Measurements from ENCODE around the gene SLC30A3.
A peak's percentile ranks its signal among the peaks of the same experiment; 100 is the strongest.
"Not testable (repeated sequence)": the region's sequence is repeated elsewhere in the genome, so short reads cannot be mapped to it uniquely, and the experiment has no call there.

SLC30A3 gene

DNA sequence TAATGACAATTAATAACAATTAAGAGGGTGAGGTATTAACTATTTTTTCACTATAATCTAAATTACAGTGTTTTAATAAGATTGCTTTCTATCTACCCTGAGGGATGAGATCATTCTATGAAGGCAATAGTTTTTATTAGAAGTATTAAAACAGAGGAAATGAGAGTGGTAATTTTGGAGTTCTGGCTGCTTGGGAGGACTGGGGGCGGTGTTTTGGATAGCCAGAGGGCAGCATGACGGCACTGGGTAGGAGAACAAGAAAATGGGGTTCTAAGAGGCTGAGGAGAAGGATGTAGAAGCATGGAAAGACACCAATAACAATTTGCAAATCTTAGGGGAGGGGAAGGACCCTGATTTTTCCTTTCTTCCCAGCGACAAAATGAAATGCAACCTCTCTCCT lies 7.3 kb upstream of the SLC30A3 start:
- no peak for DNase-seq (ENCODE audit: low spot score)
- TF ChIP-seq CTCF (IDR thresholded peaks at IDR 0.05; ENCODE audit: borderline replicate concordance, control extremely low read depth, extremely low read depth, insufficient read depth, missing control alignments): no peak
- in situ Hi-C loops (cut with MboI; ENCODE audit: low sequenced_read_pairs, unreplicated experiment): no loop called here

DNA sequence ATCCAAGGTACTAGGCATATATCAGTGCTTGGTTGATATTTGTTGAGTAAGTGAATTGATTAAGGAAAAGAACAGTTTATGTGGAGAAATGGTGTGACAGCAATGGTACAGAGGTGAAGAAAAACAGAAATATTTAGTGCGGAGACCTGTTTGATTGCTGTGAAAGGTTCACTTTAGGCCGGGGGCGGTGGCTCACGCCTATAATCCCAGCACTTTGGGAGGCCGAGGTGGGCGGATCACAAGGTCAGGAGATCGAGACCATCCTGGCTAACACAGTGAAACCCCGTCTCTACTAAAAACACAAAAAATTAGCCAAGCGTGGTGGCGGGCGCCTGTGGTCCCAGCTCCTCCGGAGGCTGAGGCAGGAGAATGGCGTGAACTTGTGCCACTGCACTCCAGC lies 5.4 kb upstream of the SLC30A3 start:
- in situ Hi-C loops (cut with MboI; ENCODE audit: low sequenced_read_pairs, unreplicated experiment); DNase-seq (ENCODE audit: low spot score): not testable (repeated sequence)

DNA sequence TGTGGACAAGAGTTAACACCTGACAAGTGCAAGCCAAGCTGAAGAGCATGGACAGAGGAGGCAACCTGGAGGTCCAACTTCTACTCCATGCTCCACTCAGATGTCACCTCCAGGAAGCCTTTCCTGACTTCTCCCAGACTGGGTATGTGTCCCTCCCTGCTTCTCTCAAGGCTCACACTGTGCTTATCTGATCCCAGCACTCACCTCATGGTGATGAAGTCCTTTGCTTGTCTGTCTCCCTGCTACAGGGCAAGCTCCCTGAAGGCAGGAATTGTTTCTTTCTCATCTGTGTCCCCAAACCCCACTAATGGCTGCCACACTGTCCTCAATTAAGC lies 2.7 kb upstream of the SLC30A3 start:
- in situ Hi-C loops (cut with MboI; ENCODE audit: low sequenced_read_pairs, unreplicated experiment): no loop called here
- DNase-seq (ENCODE audit: low spot score): no peak
- no peak for TF ChIP-seq CTCF (IDR thresholded peaks at IDR 0.05; ENCODE audit: borderline replicate concordance, control extremely low read depth, extremely low read depth, insufficient read depth, missing control alignments)

GRCh38 chr2:27264753-27265535 lies 2.1 kb upstream of the SLC30A3 start:
- DNase-seq (ENCODE audit: low spot score): peak; percentile 82
- in situ Hi-C loops (cut with MboI; ENCODE audit: low sequenced_read_pairs, unreplicated experiment): no loop called here
- peak; percentile 73 for TF ChIP-seq CTCF (IDR thresholded peaks at IDR 0.05; ENCODE audit: borderline replicate concordance, control extremely low read depth, extremely low read depth, insufficient read depth, missing control alignments)

GRCh38 chr2:27264253-27264752 lies 1.5 kb upstream of the SLC30A3 start:
- TF ChIP-seq CTCF (IDR thresholded peaks at IDR 0.05; ENCODE audit: borderline replicate concordance, control extremely low read depth, extremely low read depth, insufficient read depth, missing control alignments): no peak
- in situ Hi-C loops (cut with MboI; ENCODE audit: low sequenced_read_pairs, unreplicated experiment): no loop called here
- DNase-seq (ENCODE audit: low spot score): no peak

- in situ Hi-C loops (cut with MboI; ENCODE audit: low sequenced_read_pairs, unreplicated experiment): no loop called here
- peak; percentile 59 for DNase-seq (ENCODE audit: low spot score)
- no peak for TF ChIP-seq CTCF (IDR thresholded peaks at IDR 0.05; ENCODE audit: borderline replicate concordance, control extremely low read depth, extremely low read depth, insufficient read depth, missing control alignments)
Observed at GRCh38 chr2:27263287-27264252, 723 bp upstream of the SLC30A3 start.

GRCh38 chr2:27261926-27262298 lies 935 bp downstream of the SLC30A3 start:
- DNase-seq (ENCODE audit: low spot score): peak; percentile 34
- in situ Hi-C loops (cut with MboI; ENCODE audit: low sequenced_read_pairs, unreplicated experiment): no loop called here
- no peak for TF ChIP-seq CTCF (IDR thresholded peaks at IDR 0.05; ENCODE audit: borderline replicate concordance, control extremely low read depth, extremely low read depth, insufficient read depth, missing control alignments)
